Measurements from ENCODE around the gene LNX2.

Gene LNX2

DNA sequence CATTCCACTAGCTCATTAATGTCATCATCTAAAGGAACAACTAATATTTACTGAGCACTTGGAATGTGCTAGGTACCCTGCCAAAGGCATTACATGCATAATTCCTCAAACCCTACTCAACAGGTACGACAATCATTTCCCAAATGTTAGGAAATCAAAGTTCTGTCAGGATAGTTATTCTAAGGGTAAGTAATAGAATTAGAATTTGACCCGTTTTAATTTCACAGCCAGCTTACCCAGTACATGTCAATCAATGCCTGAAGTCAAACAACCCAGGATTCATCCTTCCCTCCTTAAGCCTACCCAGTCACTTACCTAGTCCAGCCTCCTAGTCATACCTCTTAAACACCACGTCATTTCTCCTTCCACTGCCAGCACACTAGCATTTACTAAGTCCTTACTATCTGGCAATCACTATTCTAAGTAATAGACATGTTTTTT, 2.4 kb downstream of the LNX2 start:
- Histone ChIP-seq H4K20me1 (ENCODE audit: insufficient read depth, low read length) (no peaks in the 10 kb centered on the region), H3K4me3 (ENCODE audit: low read depth, low read length, poor library complexity, severe bottlenecking) (no peak overlapping the region), H3K4me2 (ENCODE audit: low read length) (no peak overlapping the region), H3K36me3 (ENCODE audit: insufficient read depth, low read length) (peaks cover 3% of the 10 kb centered on the region; the same call in 1 of the 2 replicates), H3K79me2 (ENCODE audit: insufficient read depth, low read length) (peaks cover 22% of the 10 kb centered on the region), H2AFZ (ENCODE audit: low read length) (no peak overlapping the region), H3K4me1 (ENCODE audit: insufficient read depth, low read length, severe bottlenecking) (peaks cover 20% of the 10 kb centered on the region), H3K9ac (ENCODE audit: low read length) (no peak overlapping the region), H3F3A (ENCODE audit: insufficient read depth, low read length) (no peaks in the 10 kb centered on the region), H3K27ac (ENCODE audit: low read depth, low read length, poor library complexity, severe bottlenecking) (no peak overlapping the region), H3K9me2 (ENCODE audit: low read depth, low read length) (no peaks in the 10 kb centered on the region), H3K27me3 (ENCODE audit: insufficient read depth, low read length) (no peaks in the 10 kb centered on the region), H3K9me3 (ENCODE audit: low read length) (no peaks in the 10 kb centered on the region)
- TF ChIP-seq, protein P1, sequence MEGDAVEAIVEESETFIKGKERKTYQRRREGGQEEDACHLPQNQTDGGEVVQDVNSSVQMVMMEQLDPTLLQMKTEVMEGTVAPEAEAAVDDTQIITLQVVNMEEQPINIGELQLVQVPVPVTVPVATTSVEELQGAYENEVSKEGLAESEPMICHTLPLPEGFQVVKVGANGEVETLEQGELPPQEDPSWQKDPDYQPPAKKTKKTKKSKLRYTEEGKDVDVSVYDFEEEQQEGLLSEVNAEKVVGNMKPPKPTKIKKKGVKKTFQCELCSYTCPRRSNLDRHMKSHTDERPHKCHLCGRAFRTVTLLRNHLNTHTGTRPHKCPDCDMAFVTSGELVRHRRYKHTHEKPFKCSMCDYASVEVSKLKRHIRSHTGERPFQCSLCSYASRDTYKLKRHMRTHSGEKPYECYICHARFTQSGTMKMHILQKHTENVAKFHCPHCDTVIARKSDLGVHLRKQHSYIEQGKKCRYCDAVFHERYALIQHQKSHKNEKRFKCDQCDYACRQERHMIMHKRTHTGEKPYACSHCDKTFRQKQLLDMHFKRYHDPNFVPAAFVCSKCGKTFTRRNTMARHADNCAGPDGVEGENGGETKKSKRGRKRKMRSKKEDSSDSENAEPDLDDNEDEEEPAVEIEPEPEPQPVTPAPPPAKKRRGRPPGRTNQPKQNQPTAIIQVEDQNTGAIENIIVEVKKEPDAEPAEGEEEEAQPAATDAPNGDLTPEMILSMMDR (IDR thresholded peaks at IDR 0.05; ENCODE audit: low read length): no peak
- TF ChIP-seq EZH2 (IDR thresholded peaks at IDR 0.05; ENCODE audit: borderline replicate concordance, low read length): no peak

DNA sequence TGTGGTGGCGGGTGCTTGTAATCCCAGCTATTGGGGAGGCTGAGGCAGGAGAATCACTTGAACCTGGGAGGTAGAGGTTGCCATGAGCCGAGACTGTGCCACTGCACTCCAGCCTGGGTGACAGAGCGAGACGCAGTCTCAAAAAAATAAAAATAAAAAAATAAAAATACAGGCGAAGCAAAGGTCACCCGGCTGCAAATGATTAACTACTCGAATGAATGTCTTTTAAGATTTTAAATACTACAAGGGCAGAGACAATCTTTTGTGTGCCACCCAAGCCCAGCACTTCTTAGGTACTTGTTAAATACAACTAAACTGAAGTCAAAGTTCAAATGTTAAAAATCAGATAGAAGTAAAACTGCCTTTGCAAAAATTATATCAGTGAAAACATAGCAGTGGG, 6.7 kb downstream of the LNX2 start:
- no peak overlapping the region for H3K9ac ChIP-seq (ENCODE audit: low read length)
- no peaks in the 10 kb centered on the region for H3K9me2 ChIP-seq (ENCODE audit: low read depth, low read length)
- peaks cover 28% of the 10 kb centered on the region for H3K79me2 ChIP-seq (ENCODE audit: insufficient read depth, low read length)
- H3K9me3 ChIP-seq (ENCODE audit: low read length): no peaks in the 10 kb centered on the region
- H3K4me3 ChIP-seq (ENCODE audit: low read depth, low read length, poor library complexity, severe bottlenecking): no peak overlapping the region
- no peaks in the 10 kb centered on the region for H3F3A ChIP-seq (ENCODE audit: insufficient read depth, low read length)
- H4K20me1 ChIP-seq (ENCODE audit: insufficient read depth, low read length): 0 out of 2 replicates have a peak, but pooled peaks cover 3% of the 10 kb centered on the region
- no peak overlapping the region for H3K4me2 ChIP-seq (ENCODE audit: low read length)
- H3K36me3 ChIP-seq (ENCODE audit: insufficient read depth, low read length): no peaks in the 10 kb centered on the region
- H2AFZ ChIP-seq (ENCODE audit: low read length): no peak overlapping the region
- no peaks in the 10 kb centered on the region for H3K27me3 ChIP-seq (ENCODE audit: insufficient read depth, low read length)
- no peak overlapping the region for H3K27ac ChIP-seq (ENCODE audit: low read depth, low read length, poor library complexity, severe bottlenecking)
- TF ChIP-seq EZH2 (IDR thresholded peaks at IDR 0.05; ENCODE audit: borderline replicate concordance, low read length): no peak
- TF ChIP-seq, protein P1 (IDR thresholded peaks at IDR 0.05; ENCODE audit: low read length): no peak
- peaks cover 2% of the 10 kb centered on the region for H3K4me1 ChIP-seq (ENCODE audit: insufficient read depth, low read length, severe bottlenecking)

DNA sequence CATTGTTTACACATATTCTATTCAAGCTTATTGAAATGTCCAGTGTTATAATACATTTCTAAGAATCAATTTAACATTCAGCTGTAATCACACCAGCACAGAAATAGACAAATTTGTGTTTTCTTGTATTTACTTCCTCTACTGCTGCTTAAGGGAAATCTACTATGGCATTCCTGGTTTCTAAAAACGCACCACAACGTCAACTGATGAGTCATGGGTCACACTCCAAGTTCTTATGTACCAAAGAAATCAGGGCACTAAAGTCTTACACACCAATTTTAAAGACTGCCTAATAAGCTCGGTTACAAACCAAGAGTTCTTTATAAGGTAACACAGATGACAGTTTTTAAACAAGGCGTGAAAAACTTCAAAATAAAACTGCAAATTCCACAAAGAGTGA, 13.2 kb downstream of the LNX2 start:
- Histone ChIP-seq H3F3A (ENCODE audit: insufficient read depth, low read length) (no peaks in the 10 kb centered on the region), H3K27ac (ENCODE audit: low read depth, low read length, poor library complexity, severe bottlenecking) (no peak overlapping the region), H3K4me1 (ENCODE audit: insufficient read depth, low read length, severe bottlenecking) (no peaks in the 10 kb centered on the region), H3K4me2 (ENCODE audit: low read length) (no peak overlapping the region), H3K79me2 (ENCODE audit: insufficient read depth, low read length) (peaks cover 22% of the 10 kb centered on the region), H3K36me3 (ENCODE audit: insufficient read depth, low read length) (no peaks in the 10 kb centered on the region), H3K9me3 (ENCODE audit: low read length) (0 out of 2 replicates have a peak, but pooled peaks cover 3% of the 10 kb centered on the region), H3K27me3 (ENCODE audit: insufficient read depth, low read length) (no peaks in the 10 kb centered on the region), H3K4me3 (ENCODE audit: low read depth, low read length, poor library complexity, severe bottlenecking) (no peak overlapping the region), H3K9me2 (ENCODE audit: low read depth, low read length) (no peaks in the 10 kb centered on the region), H2AFZ (ENCODE audit: low read length) (no peak overlapping the region), H3K9ac (ENCODE audit: low read length) (no peak overlapping the region), H4K20me1 (ENCODE audit: insufficient read depth, low read length) (0 out of 2 replicates have a peak, but pooled peaks cover 3% of the 10 kb centered on the region)
- TF ChIP-seq EZH2 (IDR thresholded peaks at IDR 0.05; ENCODE audit: borderline replicate concordance, low read length): no peak
- TF ChIP-seq, protein P1 (IDR thresholded peaks at IDR 0.05; ENCODE audit: low read length): no peak
